DND-41 (cell line): ENCODE data around the gene TBL1XR1.
"Not testable (repeated sequence)": the region's sequence is repeated elsewhere in the genome, so short reads cannot be mapped to it uniquely, and the experiment has no call there.

Experiments used
- ATAC-seq: fragments of 200-7000 bp; cut with Tn5 transposase; 3 replicates; pipeline ENCODE4 v1.9.1; 2021; ENCODE audit warnings: low read depth; ENCODE audit not compliant: insufficient read depth
- DNase-seq: peaks from one replicate; pipeline ENCODE4 v3.0.0-alpha.2; 2020
- H2AFZ ChIP-seq: 2 replicates; pipeline ENCODE4 v1.6.0; 2012; ENCODE audit warnings: low read depth, low read length
- H3K27ac ChIP-seq: 2 replicates; pipeline ENCODE4 v1.5.1; 2012; ENCODE audit warnings: low read length, inconsistent platforms
- H3K27me3 ChIP-seq: fragments of 200-600 bp; sonication (generic); 2 replicates; pipeline ENCODE4 v1.6.0; 2012; ENCODE audit warnings: low read length, mild to moderate bottlenecking, inconsistent platforms; ENCODE audit not compliant: insufficient read depth, poor library complexity
- H3K36me3 ChIP-seq: 2 replicates; pipeline ENCODE4 v1.5.1; 2012; ENCODE audit warnings: low read length, inconsistent platforms; ENCODE audit not compliant: insufficient read depth
- H3K4me1 ChIP-seq: 2 replicates; pipeline ENCODE4 v1.5.1; 2012; ENCODE audit warnings: mild to moderate bottlenecking, low read length; ENCODE audit not compliant: insufficient read depth
- H3K4me2 ChIP-seq: 2 replicates; pipeline ENCODE4 v1.6.0; 2012; ENCODE audit warnings: mild to moderate bottlenecking, moderate library complexity, low read length, inconsistent platforms; ENCODE audit not compliant: insufficient read depth
- H3K4me3 ChIP-seq, 2 experiments: fragments of 200-600 bp in 1 of 2; shearing (Covaris generic) in 1 of 2; 2 replicates each; pipeline ENCODE4 v1.5.1; 2012 to 2016; ENCODE audit warnings: inconsistent platforms in 2 of 2, low read length in 2 of 2, mild to moderate bottlenecking in 2 of 2, low read depth in 1 of 2, moderate library complexity in 1 of 2
- H3K79me2 ChIP-seq: 2 replicates; pipeline ENCODE4 v1.6.0; 2012; ENCODE audit warnings: low read length, inconsistent platforms; ENCODE audit not compliant: insufficient read depth
- H3K9ac ChIP-seq: 2 replicates; pipeline ENCODE4 v1.6.0; 2012; ENCODE audit warnings: low read depth, mild to moderate bottlenecking, inconsistent platforms, low read length, moderate library complexity
- H3K9me3 ChIP-seq: 2 replicates; pipeline ENCODE4 v1.5.1; 2012; ENCODE audit warnings: low read length, moderate library complexity, mild to moderate bottlenecking, inconsistent platforms; ENCODE audit not compliant: insufficient read depth, severe bottlenecking
- H4K20me1 ChIP-seq: 2 replicates; pipeline ENCODE4 v1.6.0; 2012; ENCODE audit warnings: low read length; ENCODE audit not compliant: insufficient read depth
- EZH2 ChIP-seq: IDR thresholded peaks from 3 replicates; pipeline ENCODE4 v1.6.1; 2012; ENCODE audit warnings: borderline replicate concordance, low read depth, mild to moderate bottlenecking, moderate library complexity, low read length, inconsistent platforms; ENCODE audit not compliant: severe bottlenecking
- TF ChIP-seq, protein P1 (sequence below): IDR thresholded peaks from 2 replicates; pipeline ENCODE4 v1.5.1; 2012; ENCODE audit warnings: borderline replicate concordance, low read length, moderate library complexity, mild to moderate bottlenecking; ENCODE audit not compliant: poor library complexity, severe bottlenecking; ENCODE audit errors: extremely low read depth

TBL1XR1 gene

DNA sequence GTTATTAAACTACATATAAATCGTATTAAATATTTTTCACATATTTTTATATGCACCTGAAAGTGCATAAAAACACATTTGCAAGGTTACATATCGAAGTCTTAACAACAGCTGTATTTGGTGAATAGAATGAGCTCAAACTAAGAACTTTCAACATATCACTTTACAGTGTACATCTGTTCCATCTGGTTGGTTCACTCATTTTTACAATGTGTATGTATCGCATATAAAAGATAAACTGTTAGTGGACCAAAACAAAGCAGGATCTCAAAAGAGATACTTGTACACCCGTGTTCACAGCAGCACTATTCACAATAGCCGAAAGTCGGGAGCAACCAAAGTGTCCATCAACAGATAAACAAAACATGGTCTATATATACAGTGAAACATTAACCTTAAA, 55.8 kb downstream of the TBL1XR1 start:
- no peak overlapping the region for H3K9ac ChIP-seq
- no peaks in the 10 kb centered on the region; the same call in 1 of the 2 replicates for H3K36me3 ChIP-seq
- H3K9me3 ChIP-seq: no peaks in the 10 kb centered on the region
- H3K4me3 ChIP-seq: no peak overlapping the region
- H3K4me1 ChIP-seq: 0 out of 2 replicates have a peak, but pooled peaks cover 10% of the 10 kb centered on the region
- no peak overlapping the region for H2AFZ ChIP-seq
- no peak overlapping the region for H3K27ac ChIP-seq
- H3K27me3 ChIP-seq: no peaks in the 10 kb centered on the region
- TF ChIP-seq, protein P1, sequence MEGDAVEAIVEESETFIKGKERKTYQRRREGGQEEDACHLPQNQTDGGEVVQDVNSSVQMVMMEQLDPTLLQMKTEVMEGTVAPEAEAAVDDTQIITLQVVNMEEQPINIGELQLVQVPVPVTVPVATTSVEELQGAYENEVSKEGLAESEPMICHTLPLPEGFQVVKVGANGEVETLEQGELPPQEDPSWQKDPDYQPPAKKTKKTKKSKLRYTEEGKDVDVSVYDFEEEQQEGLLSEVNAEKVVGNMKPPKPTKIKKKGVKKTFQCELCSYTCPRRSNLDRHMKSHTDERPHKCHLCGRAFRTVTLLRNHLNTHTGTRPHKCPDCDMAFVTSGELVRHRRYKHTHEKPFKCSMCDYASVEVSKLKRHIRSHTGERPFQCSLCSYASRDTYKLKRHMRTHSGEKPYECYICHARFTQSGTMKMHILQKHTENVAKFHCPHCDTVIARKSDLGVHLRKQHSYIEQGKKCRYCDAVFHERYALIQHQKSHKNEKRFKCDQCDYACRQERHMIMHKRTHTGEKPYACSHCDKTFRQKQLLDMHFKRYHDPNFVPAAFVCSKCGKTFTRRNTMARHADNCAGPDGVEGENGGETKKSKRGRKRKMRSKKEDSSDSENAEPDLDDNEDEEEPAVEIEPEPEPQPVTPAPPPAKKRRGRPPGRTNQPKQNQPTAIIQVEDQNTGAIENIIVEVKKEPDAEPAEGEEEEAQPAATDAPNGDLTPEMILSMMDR: no peak
- TF ChIP-seq EZH2: no peak
- ATAC-seq: no peak
- H3K79me2 ChIP-seq: peaks cover 100% of the 10 kb centered on the region
- H4K20me1 ChIP-seq: peaks cover 84% of the 10 kb centered on the region
- DNase-seq: no peak
- H3K4me2 ChIP-seq: no peak overlapping the region

DNA sequence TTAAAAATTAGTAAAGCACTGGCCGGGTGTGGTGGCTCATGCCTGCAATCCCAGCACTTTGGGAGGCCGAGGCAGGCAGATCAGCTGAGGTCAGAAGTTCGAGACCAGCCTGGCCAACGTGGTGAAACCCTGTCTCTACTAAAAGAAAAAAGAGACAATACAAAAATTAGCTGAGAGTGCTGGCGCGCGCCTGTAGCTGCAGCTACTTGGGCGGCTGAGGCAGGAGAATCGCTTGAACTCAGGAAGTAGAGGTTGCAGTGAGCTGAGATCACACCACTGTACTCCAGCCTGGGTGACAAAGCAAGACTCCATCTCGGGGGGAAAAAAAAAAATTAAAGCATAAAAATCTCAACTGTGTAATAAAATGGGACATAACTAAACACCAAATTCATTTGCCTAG, 58.1 kb downstream of the TBL1XR1 start:
- not testable (repeated sequence) for H3K27ac ChIP-seq, H3K9ac ChIP-seq, H3K27me3 ChIP-seq, H3K9me3 ChIP-seq, H3K4me3 ChIP-seq, H3K4me2 ChIP-seq, H2AFZ ChIP-seq, H3K36me3 ChIP-seq, H3K4me1 ChIP-seq
- Histone ChIP-seq H4K20me1 (peaks cover 83% of the 10 kb centered on the region), H3K79me2 (peaks cover 100% of the 10 kb centered on the region)
- DNase-seq: peak; percentile 49
- peak; percentile 68 for ATAC-seq

DNA sequence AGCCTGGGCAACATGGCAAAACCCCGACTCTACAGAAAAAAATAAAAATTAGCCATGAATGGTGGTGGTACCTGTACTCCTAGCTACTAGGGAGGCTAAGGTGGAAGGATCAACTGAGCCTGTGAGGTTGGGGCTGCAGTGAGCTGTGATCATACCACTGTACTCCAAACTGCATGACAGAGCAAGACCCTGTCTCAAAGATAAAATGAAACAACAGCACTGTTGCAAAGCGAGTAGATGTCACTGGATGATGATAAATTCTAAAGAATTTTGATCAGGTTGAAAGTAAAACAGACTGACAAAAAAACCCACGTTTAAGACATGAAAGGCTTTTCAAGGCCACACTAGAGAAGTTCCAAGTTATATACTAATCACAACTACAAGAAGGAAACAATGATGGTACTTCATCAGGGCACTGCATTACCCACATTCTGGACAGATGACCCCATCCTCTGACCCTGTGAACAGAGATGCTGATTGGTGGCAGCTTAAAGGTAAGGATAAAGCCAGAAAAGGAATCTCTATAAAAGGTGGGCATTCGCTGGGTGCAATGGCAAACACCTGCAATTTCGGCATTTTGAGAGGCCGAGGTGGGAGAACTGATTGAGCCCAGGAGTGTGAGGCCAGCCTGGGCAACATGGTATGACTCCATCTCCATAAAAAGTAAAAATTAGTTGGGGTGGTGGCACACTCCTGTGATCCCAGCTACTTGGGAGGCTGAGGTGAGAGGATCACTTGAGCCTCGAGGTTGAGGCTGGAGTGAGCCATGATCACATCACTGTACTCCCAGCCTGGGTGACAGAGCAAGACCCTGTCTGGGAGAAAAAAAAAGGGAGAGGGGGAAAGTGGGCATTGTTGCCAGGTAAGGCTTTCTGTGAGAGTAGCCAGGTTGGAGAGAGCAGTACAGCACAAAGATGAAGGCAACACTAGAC, 59.2 kb downstream of the TBL1XR1 start:
- H4K20me1 ChIP-seq: peaks cover 85% of the 10 kb centered on the region
- H3K4me2 ChIP-seq: no peak overlapping the region

DNA sequence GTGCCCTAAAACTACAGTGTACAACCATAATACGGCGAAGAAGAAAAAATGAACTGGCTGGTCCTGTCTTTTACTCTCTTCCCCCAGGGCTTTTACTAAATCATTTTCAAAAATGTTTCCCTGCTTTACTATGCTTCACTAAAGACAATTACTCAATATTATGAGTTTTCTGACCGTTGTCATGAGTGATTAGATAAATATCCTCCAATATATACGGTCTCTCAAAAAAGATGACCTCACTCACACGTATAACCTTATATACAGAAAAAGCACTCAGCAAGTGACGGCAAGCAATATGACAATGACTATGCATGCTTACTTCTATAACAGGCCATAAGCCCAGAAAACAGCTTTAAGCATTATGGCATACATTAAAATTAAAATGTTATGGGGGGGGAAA, 60.5 kb downstream of the TBL1XR1 start:
- no peak overlapping the region for H2AFZ ChIP-seq
- H3K4me1 ChIP-seq: no peaks in the 10 kb centered on the region
- H3K4me2 ChIP-seq: no peak overlapping the region
- ATAC-seq (no peak), DNase-seq (no peak)
- H3K36me3 ChIP-seq: peaks cover 13% of the 10 kb centered on the region
- no peak overlapping the region for H3K4me3 ChIP-seq
- no peak overlapping the region for H3K27ac ChIP-seq
- peaks cover 85% of the 10 kb centered on the region for H4K20me1 ChIP-seq
- H3K9me3 ChIP-seq: no peaks in the 10 kb centered on the region
- no peaks in the 10 kb centered on the region for H3K27me3 ChIP-seq
- TF ChIP-seq EZH2: no peak
- TF ChIP-seq, protein P1: no peak
- no peak overlapping the region for H3K9ac ChIP-seq
- peaks cover 100% of the 10 kb centered on the region for H3K79me2 ChIP-seq

More for the DNA sequence above, 59.2 kb downstream of the TBL1XR1 start:
- H3K36me3 ChIP-seq: peaks cover 2% of the 10 kb centered on the region; the same call in 1 of the 2 replicates
- no peak for DNase-seq
- H3K9me3 ChIP-seq: no peaks in the 10 kb centered on the region
- no peaks in the 10 kb centered on the region for H3K4me1 ChIP-seq
- H3K27me3 ChIP-seq: no peaks in the 10 kb centered on the region
- TF ChIP-seq EZH2: no peak
- TF ChIP-seq, protein P1: no peak
- H3K9ac ChIP-seq: no peak overlapping the region
- no peak overlapping the region; the same call in 1 of the 2 replicates for H3K27ac ChIP-seq
- no peak overlapping the region for H3K4me3 ChIP-seq
- peaks cover 100% of the 10 kb centered on the region for H3K79me2 ChIP-seq
- ATAC-seq: no peak
- H2AFZ ChIP-seq: no peak overlapping the region
